PC-3 (cell line): Measurements from ENCODE around the gene CCDC90B. TPM values are rescaled to one million over a fixed set of nuclear protein-coding genes. Genes with fewer than 3 reads are reported as not detected.

Experiments used
- ATAC-seq: fragments of 200-7000 bp; cut with Tn5 transposase; 2 replicates; pipeline ENCODE4 v1.9.1; 2020; ENCODE audit warnings: mild to moderate bottlenecking, moderate library complexity
- Bru-seq: library from RNA; stranded (reverse); fragments of 400-500 nt; gene quantifications from one replicate; lab custom pipeline; 2021; lab: Mats Ljungman, UMichigan
- BruChase-seq, 2 experiments: library from RNA; stranded (reverse); fragments of 400-500 nt; gene quantifications; one replicate each; lab custom pipeline; 2021; lab: Mats Ljungman, UMichigan
- BruUV-seq: library from RNA; stranded (reverse); fragments of 400-500 nt; replicated peaks from 2 replicates; lab custom pipeline; 2021; lab: Mats Ljungman, UMichigan
- CTCF ChIA-PET: fragments of 300-600 bp; sonication (Branson Sonifier 250); formaldehyde crosslinking; loops from one replicate; lab custom pipeline; 2022; ENCODE audit warnings: antibody characterized with exemption; lab: Charles Lee
- POLR2A ChIA-PET: fragments of 300-600 bp; sonication (Branson Sonifier 250); formaldehyde crosslinking; loops from one replicate; lab custom pipeline; 2022; ENCODE audit warnings: antibody characterized with exemption; ENCODE audit not compliant: unreplicated experiment; lab: Charles Lee
- DNase-seq: peaks from one replicate; pipeline ENCODE4 v3.0.0-alpha.2; 2015
- H2AFZ ChIP-seq: fragments of 300-600 bp; sonication (generic); 2 replicates; pipeline ENCODE4 v1.6.0; 2016; ENCODE audit warnings: antibody characterized with exemption, low read length
- H3F3A ChIP-seq: fragments of 300-600 bp; sonication (generic); one replicate; pipeline ENCODE4 v1.6.0; 2017; ENCODE audit warnings: antibody characterized with exemption, low read length, control low read depth, mild to moderate bottlenecking; ENCODE audit not compliant: unreplicated experiment
- H3K27ac ChIP-seq: fragments of 300-600 bp; sonication (generic); 2 replicates; pipeline ENCODE4 v1.5.1; 2016; ENCODE audit warnings: mild to moderate bottlenecking, low read length
- H3K27me3 ChIP-seq: fragments of 300-600 bp; sonication (generic); 2 replicates; pipeline ENCODE4 v1.6.1; 2016; ENCODE audit warnings: low read length, mixed read lengths
- H3K36me3 ChIP-seq: fragments of 300-600 bp; sonication (generic); 2 replicates; pipeline ENCODE4 v1.6.1; 2016; ENCODE audit warnings: low read depth, mixed run types, low read length, mixed read lengths
- H3K4me1 ChIP-seq: fragments of 300-600 bp; sonication (generic); 2 replicates; pipeline ENCODE4 v1.5.1; 2016; ENCODE audit warnings: low read length; ENCODE audit not compliant: insufficient read depth
- H3K4me2 ChIP-seq: fragments of 300-600 bp; sonication (generic); 2 replicates; pipeline ENCODE4 v1.6.0; 2016; ENCODE audit warnings: low read length
- H3K4me3 ChIP-seq: fragments of 300-600 bp; sonication (generic); 2 replicates; pipeline ENCODE4 v1.5.1; 2016; ENCODE audit warnings: mild to moderate bottlenecking, low read length, mixed read lengths
- H3K79me2 ChIP-seq: fragments of 300-600 bp; sonication (generic); 2 replicates; pipeline ENCODE4 v1.6.1; 2017; ENCODE audit warnings: low read length, mixed read lengths
- H3K9ac ChIP-seq: fragments of 300-600 bp; sonication (generic); 2 replicates; pipeline ENCODE4 v1.6.0; 2016; ENCODE audit warnings: mild to moderate bottlenecking, low read length
- H3K9me2 ChIP-seq: fragments of 300-600 bp; sonication (generic); replicated peaks from 2 replicates; pipeline ENCODE4 v1.6.1; 2016; ENCODE audit warnings: mixed run types, low read length, mixed read lengths
- H3K9me3 ChIP-seq: fragments of 300-600 bp; sonication (generic); 2 replicates; pipeline ENCODE4 v1.6.1; 2016; ENCODE audit warnings: low read length, mixed read lengths
- H4K20me1 ChIP-seq: fragments of 300-600 bp; sonication (generic); 2 replicates; pipeline ENCODE4 v1.6.1; 2016; ENCODE audit warnings: low read length, mixed read lengths
- CTCF ChIP-seq: fragments of 300-600 bp; sonication (generic); conservative IDR thresholded peaks from 2 replicates; pipeline ENCODE4 v1.5.1; 2017; ENCODE audit warnings: antibody characterized with exemption, low read depth, mild to moderate bottlenecking, low read length
- EZH2 ChIP-seq: fragments of 300-600 bp; sonication (generic); IDR thresholded peaks from one replicate; pipeline ENCODE4 v1.6.1; 2017; ENCODE audit warnings: antibody characterized with exemption, mild to moderate bottlenecking, low read length; ENCODE audit not compliant: unreplicated experiment
- EZH2phosphoT487 ChIP-seq: fragments of 300-600 bp; sonication (generic); IDR thresholded peaks from 2 replicates; pipeline ENCODE4 v1.6.1; 2018; ENCODE audit warnings: mild to moderate bottlenecking, antibody characterized with exemption, low read length, borderline replicate concordance
- intact Hi-C: fragments of 100-400 bp; cut with micrococcal nuclease; formaldehyde crosslinking; loops from 2 replicates; pipeline ENCODE4 v1.9.0; 2023
- long read RNA-seq: library from polyadenylated mRNA; unstranded; transcript quantifications from one replicate; pipeline ENCODE4 v2.0.0, GENCODE V29; 2021; ENCODE audit not compliant: unreplicated experiment
- total RNA-seq: library from RNA; depleted of rRNA; stranded (reverse); fragments of >200 nt; gene quantifications from 2 replicates; pipeline ENCODE4 v1.2.3, GENCODE V29; 2014; rRNA removed

The CCDC90B gene, protein sequence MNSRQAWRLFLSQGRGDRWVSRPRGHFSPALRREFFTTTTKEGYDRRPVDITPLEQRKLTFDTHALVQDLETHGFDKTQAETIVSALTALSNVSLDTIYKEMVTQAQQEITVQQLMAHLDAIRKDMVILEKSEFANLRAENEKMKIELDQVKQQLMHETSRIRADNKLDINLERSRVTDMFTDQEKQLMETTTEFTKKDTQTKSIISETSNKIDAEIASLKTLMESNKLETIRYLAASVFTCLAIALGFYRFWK
- total RNA-seq (59.4 and 70.8 TPM in 2 replicates), Bru-seq, nascent RNA (percentile 87 among the genes with signal in this experiment), BruChase-seq, experiment 1, labeled RNA remaining after a 6-hour chase (percentile 79 among the genes with signal in this experiment), BruChase-seq, experiment 2, labeled RNA remaining after a 2-hour chase (percentile 84 among the genes with signal in this experiment)
- long read RNA-seq, full-length matches to known transcripts = 79 of 115 reads
- long read RNA-seq, partial matches to known transcripts = 11 of 115 reads
- long read RNA-seq, other reads (novel, unspliced or antisense) = 25 of 115 reads

GRCh38 chr11:83285771-83286528 lies at the start of gene CCDC90B:
Gene CCDC90B (minus strand): TSS chr11:83286367. CDS start chr11:83285972, 395 bp downstream.
- H3K9me2 ChIP-seq = no peaks in the 10 kb centered on the region
- CTCF ChIA-PET = interaction anchor here (0.5 kb wide), 1 partner anchor 129 kb away, joined by 13 read pairs; no protein-coding TSS in a partner anchor
- intact Hi-C loops = loop anchor here (2.0 to 10.0 kb wide), 2 partner anchors 385 to 571 kb away; partner anchors contain the start of genes DDIAS and PRCP
- H4K20me1 ChIP-seq = no peaks in the 10 kb centered on the region
- H3K4me1 ChIP-seq = peaks cover 33% of the 10 kb centered on the region
- H3K36me3 ChIP-seq = no peaks in the 10 kb centered on the region
- no peaks in the 10 kb centered on the region for H3K27me3 ChIP-seq
- POLR2A ChIA-PET = interaction anchor here (0.6 to 1.0 kb wide), 4 partner anchors 27 to 494 kb away, joined by 3 to 6 read pairs (median 3); partner anchors contain the start of gene PRCP
- TF ChIP-seq EZH2phosphoT487 (no peak), CTCF (no peak), EZH2 (no peak)
- peak within 1 kb of the TSS; percentile 83 for H2AFZ ChIP-seq
- no peaks in the 10 kb centered on the region for H3F3A ChIP-seq
- peak within 1 kb of the TSS; percentile 94 for H3K4me2 ChIP-seq
- peak within 1 kb of the TSS; percentile 91 for H3K9ac ChIP-seq
- DNase-seq (peak; percentile 99), ATAC-seq (peak; percentile 85)
- H3K4me3 ChIP-seq = peak within 1 kb of the TSS; percentile 83
- H3K79me2 ChIP-seq = peaks cover 44% of the 10 kb centered on the region
- no peaks in the 10 kb centered on the region for H3K9me3 ChIP-seq
- peak within 1 kb of the TSS; percentile 82 for H3K27ac ChIP-seq
- BruUV-seq = no TSS peak

- POLR2A ChIA-PET = no interaction called here
- no TSS peak for BruUV-seq
- Histone ChIP-seq H3K9me2 (no peaks in the 10 kb centered on the region), H3F3A (no peaks in the 10 kb centered on the region), H3K79me2 (no peaks in the 10 kb centered on the region), H3K9ac (no peak overlapping the region), H2AFZ (no peak overlapping the region), H4K20me1 (no peaks in the 10 kb centered on the region), H3K36me3 (no peaks in the 10 kb centered on the region), H3K9me3 (no peaks in the 10 kb centered on the region), H3K27ac (no peak overlapping the region), H3K4me2 (no peak overlapping the region), H3K27me3 (no peaks in the 10 kb centered on the region), H3K4me1 (no peaks in the 10 kb centered on the region), H3K4me3 (no peak overlapping the region)
- TF ChIP-seq EZH2phosphoT487 = no peak
- TF ChIP-seq EZH2 = no peak
- TF ChIP-seq CTCF = no peak
- CTCF ChIA-PET = no interaction called here
- intact Hi-C loops = no loop called here
- DNase-seq = no peak
- ATAC-seq = no peak
Observed at GRCh38 chr11:83335446-83336070, 49.4 kb upstream of the CCDC90B start.
